Endothelial cell of umbilical vein (primary cell): ENCODE results near the gene TSSK1B. TPM values are rescaled to one million over a fixed set of nuclear protein-coding genes. Genes with fewer than 3 reads are reported as not detected.

Experiments
- Bru-seq: library from RNA; stranded (reverse); fragments of 400-500 nt; gene quantifications from one replicate; lab custom pipeline; 2021; lab: Mats Ljungman, UMichigan
- BruChase-seq, 2 experiments: library from RNA; stranded (reverse); fragments of 400-500 nt; gene quantifications; one replicate each; lab custom pipeline; 2021; lab: Mats Ljungman, UMichigan
- BruUV-seq: library from RNA; stranded (reverse); fragments of 400-500 nt; replicated peaks from 2 replicates; lab custom pipeline; 2021; lab: Mats Ljungman, UMichigan
- CTCF ChIA-PET: fragments of 300-600, 350-600 bp; sonication (Branson Sonifier 250); formaldehyde crosslinking; loops from one replicate; lab custom pipeline; 2021; ENCODE audit warnings: antibody characterized with exemption, inconsistent platforms; lab: Charles Lee
- POLR2A ChIA-PET: fragments of 300-600, 350-600 bp; sonication (Branson Sonifier 250); formaldehyde crosslinking; loops from one replicate; lab custom pipeline; 2021; ENCODE audit warnings: antibody characterized with exemption, inconsistent platforms; lab: Charles Lee
- DNase-seq: peaks from one replicate; pipeline ENCODE4 v3.0.0-alpha.2; 2011; ENCODE audit warnings: low read depth, low spot score
- FAIRE-seq: peaks from 2 replicates; lab custom pipeline; 2011; peaks lifted over from hg19 to GRCh38; lab: Jason Lieb, UNC
- H2AFZ ChIP-seq: 2 replicates; pipeline ENCODE4 v1.6.0; 2012; ENCODE audit warnings: low read depth, low read length, control low read depth, inconsistent platforms
- H3K27ac ChIP-seq: 2 replicates; pipeline ENCODE4 v1.5.1; 2011; ENCODE audit warnings: low read depth, mild to moderate bottlenecking, control low read depth, low read length, moderate library complexity; ENCODE audit not compliant: insufficient read depth
- H3K27me3 ChIP-seq, 2 experiments: 2 replicates each; pipeline versions ENCODE4 v1.6.0 to v1.6.1; 2011; ENCODE audit warnings: low read length in 2 of 2, mixed read lengths in 1 of 2; ENCODE audit not compliant: control insufficient read depth in 2 of 2, insufficient read depth in 2 of 2
- H3K36me3 ChIP-seq, 2 experiments: 2 replicates in 1 of 2; 3 replicates in 1 of 2; pipeline ENCODE4 v1.5.1; 2011; ENCODE audit warnings: low read length in 2 of 2, mild to moderate bottlenecking in 1 of 2, moderate library complexity in 1 of 2; ENCODE audit not compliant: control insufficient read depth in 2 of 2, insufficient read depth in 2 of 2; ENCODE audit errors: extremely low read depth in 1 of 2
- H3K4me1 ChIP-seq: 3 replicates; pipeline ENCODE4 v1.5.1; 2011; ENCODE audit warnings: mild to moderate bottlenecking, low read length; ENCODE audit not compliant: control insufficient read depth, insufficient read depth; ENCODE audit errors: extremely low read depth
- H3K4me2 ChIP-seq: 2 replicates; pipeline ENCODE4 v1.6.1; 2011; ENCODE audit warnings: low read length, control low read depth, mixed read lengths; ENCODE audit not compliant: insufficient read depth
- H3K4me3 ChIP-seq, 3 experiments: fragments of 200-600 bp in 1 of 3; sonication (generic), shearing (Covaris generic) in 1 of 3; replicated peaks in 1 of 3; 2 replicates each; pipeline ENCODE4 v1.5.1; 2011 to 2016; ENCODE audit warnings: control low read depth in 3 of 3, low read length in 3 of 3, mild to moderate bottlenecking in 2 of 3, inconsistent platforms in 1 of 3, low read depth in 1 of 3, moderate library complexity in 1 of 3; ENCODE audit not compliant: insufficient read depth in 1 of 3
- H3K79me2 ChIP-seq: 2 replicates; pipeline ENCODE4 v1.6.0; 2012; ENCODE audit warnings: low read length, inconsistent platforms; ENCODE audit not compliant: control insufficient read depth, insufficient read depth
- H3K9ac ChIP-seq: replicated peaks from 2 replicates; pipeline ENCODE3; 2011; ENCODE audit warnings: low read length, control low read depth; ENCODE audit not compliant: insufficient read depth; ENCODE audit errors: extremely low read depth
- H3K9me1 ChIP-seq: replicated peaks from 3 replicates; pipeline ENCODE4 v1.6.0; 2011; ENCODE audit warnings: mild to moderate bottlenecking, low read length; ENCODE audit not compliant: control insufficient read depth, insufficient read depth; ENCODE audit errors: extremely low read depth
- H3K9me3 ChIP-seq: replicated peaks from 2 replicates; pipeline ENCODE4 v1.5.1; 2012; ENCODE audit warnings: low read length, inconsistent platforms; ENCODE audit not compliant: control insufficient read depth, insufficient read depth
- H4K20me1 ChIP-seq: replicated peaks from 2 replicates; pipeline ENCODE3; 2011; ENCODE audit warnings: mild to moderate bottlenecking, low read length; ENCODE audit not compliant: control insufficient read depth, insufficient read depth; ENCODE audit errors: extremely low read depth
- EZH2 ChIP-seq: IDR thresholded peaks from 2 replicates; pipeline ENCODE4 v1.6.1; 2012; ENCODE audit warnings: borderline replicate concordance, low read depth, mild to moderate bottlenecking, moderate library complexity, low read length, inconsistent platforms; ENCODE audit not compliant: severe bottlenecking
- FOS ChIP-seq: IDR thresholded peaks from 2 replicates; pipeline ENCODE4 v1.6.1; 2011; ENCODE audit warnings: mild to moderate bottlenecking, low read length, moderate library complexity, borderline replicate concordance; ENCODE audit not compliant: insufficient read depth
- GATA2 ChIP-seq: IDR thresholded peaks from 2 replicates; pipeline ENCODE4 v1.7.0; 2011; ENCODE audit warnings: low read depth, mild to moderate bottlenecking, moderate library complexity, mixed read lengths, low read length; ENCODE audit not compliant: insufficient read length, insufficient read depth
- JUN ChIP-seq: IDR thresholded peaks from 2 replicates; pipeline ENCODE4 v1.6.1; 2011; ENCODE audit warnings: borderline replicate concordance, low read depth; ENCODE audit not compliant: insufficient read length, insufficient read depth
- MYC ChIP-seq: IDR thresholded peaks from one replicate; pipeline ENCODE4 v1.6.1; 2011; ENCODE audit warnings: mild to moderate bottlenecking, low read depth, low read length
- POLR2A ChIP-seq: IDR thresholded peaks from 2 replicates; pipeline ENCODE4 v1.6.1; 2012; ENCODE audit warnings: low read depth, mild to moderate bottlenecking, control low read depth, low read length
- POLR2AphosphoS5 ChIP-seq: IDR thresholded peaks from 2 replicates; pipeline ENCODE4 v1.6.1; 2012; ENCODE audit warnings: low read depth, mild to moderate bottlenecking, control low read depth, low read length, moderate library complexity; ENCODE audit not compliant: insufficient read depth
- dilution Hi-C: fragments of 300-500 bp; cut with MboI; formaldehyde crosslinking; loops from one replicate; pipeline ENCODE4 v1.15.0; 2019; ENCODE audit warnings: low sequenced_read_pairs; ENCODE audit not compliant: extremely low pct_ligation_motif_present
- intact Hi-C: fragments of 100-400 bp; cut with micrococcal nuclease; formaldehyde crosslinking; loops from one replicate; pipeline ENCODE4 v1.10.0; 2022
- long read RNA-seq: library from polyadenylated mRNA; stranded (forward); transcript quantifications from one replicate; pipeline ENCODE4 v2.0.0, GENCODE V29; 2021
- polyA minus RNA-seq, 3 experiments: library from RNA; depleted of rRNA, polyadenylated mRNA; stranded (reverse); fragments of >200 nt; gene quantifications; 1 replicate in 1 of 3; 2 replicates in 2 of 3; pipeline ENCODE4 v1.2.3, GENCODE V29; 2011
- polyA plus RNA-seq, 4 experiments: library from polyadenylated mRNA; depleted of rRNA in 3 of 4; stranded (reverse) in 3 of 4; unstranded in 1 of 4; fragments of >200 nt; gene quantifications; 2 replicates each; pipeline versions ENCODE4 v1.2.1 to v1.2.3, GENCODE V29; 2011 to 2012; ENCODE audit warnings: missing spikeins in 1 of 4
- total RNA-seq: library from RNA; stranded (reverse); gene quantifications from 2 replicates; pipeline ENCODE4 v1.2.3, GENCODE V29; 2021
- TF ChIP-seq, protein P1 (sequence below), 2 donors: IDR thresholded peaks; 1 replicate in 1 of 2; 2 replicates in 1 of 2; pipeline ENCODE4 v1.5.1; 2011; ENCODE audit warnings: low read length in 2 of 2, mild to moderate bottlenecking in 2 of 2, moderate library complexity in 2 of 2, control low read depth in 1 of 2, inconsistent platforms in 1 of 2, low read depth in 1 of 2; ENCODE audit not compliant: insufficient read depth in 1 of 2; ENCODE audit errors: extremely low read depth in 1 of 2
- TF ChIP-seq, protein P2 (sequence below): IDR thresholded peaks from 2 replicates; pipeline ENCODE4 v1.6.1; 2011; ENCODE audit not compliant: insufficient read depth, insufficient read length

The TSSK1B gene
- total RNA-seq (0.12 TPM in 1 of 2 replicates, not detected in the other), polyA plus RNA-seq (0.03 TPM in 1 of 2 replicates, not detected in the other), polyA minus RNA-seq (0.17 and 0.25 TPM in 2 replicates), Bru-seq, nascent RNA (percentile 19 among the genes with signal in this experiment), BruChase-seq, experiment 1, labeled RNA remaining after a 6-hour chase (percentile 28 among the genes with signal in this experiment), BruChase-seq, experiment 2, labeled RNA remaining after a 2-hour chase (percentile 28 among the genes with signal in this experiment)
- 0.03 TPM in 2 replicates for polyA plus RNA-seq (2011; cell fraction: cytosol; rRNA removed)
- 0.25 and 0.60 TPM in 2 replicates for polyA plus RNA-seq (2011; cell fraction: nucleus; rRNA removed)
- polyA plus RNA-seq (2012) = 0.07 TPM in 1 of 2 replicates, not detected in the other
- not detected for polyA minus RNA-seq (2011; cell fraction: cytosol; rRNA and poly(A)+ RNA removed)
- polyA minus RNA-seq (2011; cell fraction: nucleus; rRNA and poly(A)+ RNA removed) = 0.67 and 1.8 TPM in 2 replicates
- long read RNA-seq = 0 reads

- dilution Hi-C loops = no loop called here
- CTCF ChIA-PET = no interaction called here
- no peak for TF ChIP-seq FOS
- TF ChIP-seq POLR2A = no peak
- TF ChIP-seq GATA2 = no peak
- TF ChIP-seq JUN = no peak
- no peak for TF ChIP-seq POLR2AphosphoS5
- TF ChIP-seq MYC = no peak
- TF ChIP-seq, protein P1, sequence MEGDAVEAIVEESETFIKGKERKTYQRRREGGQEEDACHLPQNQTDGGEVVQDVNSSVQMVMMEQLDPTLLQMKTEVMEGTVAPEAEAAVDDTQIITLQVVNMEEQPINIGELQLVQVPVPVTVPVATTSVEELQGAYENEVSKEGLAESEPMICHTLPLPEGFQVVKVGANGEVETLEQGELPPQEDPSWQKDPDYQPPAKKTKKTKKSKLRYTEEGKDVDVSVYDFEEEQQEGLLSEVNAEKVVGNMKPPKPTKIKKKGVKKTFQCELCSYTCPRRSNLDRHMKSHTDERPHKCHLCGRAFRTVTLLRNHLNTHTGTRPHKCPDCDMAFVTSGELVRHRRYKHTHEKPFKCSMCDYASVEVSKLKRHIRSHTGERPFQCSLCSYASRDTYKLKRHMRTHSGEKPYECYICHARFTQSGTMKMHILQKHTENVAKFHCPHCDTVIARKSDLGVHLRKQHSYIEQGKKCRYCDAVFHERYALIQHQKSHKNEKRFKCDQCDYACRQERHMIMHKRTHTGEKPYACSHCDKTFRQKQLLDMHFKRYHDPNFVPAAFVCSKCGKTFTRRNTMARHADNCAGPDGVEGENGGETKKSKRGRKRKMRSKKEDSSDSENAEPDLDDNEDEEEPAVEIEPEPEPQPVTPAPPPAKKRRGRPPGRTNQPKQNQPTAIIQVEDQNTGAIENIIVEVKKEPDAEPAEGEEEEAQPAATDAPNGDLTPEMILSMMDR (IDR thresholded peaks at IDR 0.05; ENCODE audit: extremely low read depth in 1 of 2, insufficient read depth in 1 of 2, low read depth in 1 of 2, low read length in 2 of 2) = no peak
- TF ChIP-seq EZH2 = no peak
- TF ChIP-seq, protein P2, sequence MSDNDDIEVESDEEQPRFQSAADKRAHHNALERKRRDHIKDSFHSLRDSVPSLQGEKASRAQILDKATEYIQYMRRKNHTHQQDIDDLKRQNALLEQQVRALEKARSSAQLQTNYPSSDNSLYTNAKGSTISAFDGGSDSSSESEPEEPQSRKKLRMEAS = no peak
These were observed at the start of gene TSSK1B for GRCh38 chr5:113434889-113435288. Gene TSSK1B (minus strand): TSS chr5:113434989. CDS start chr5:113434839, 150 bp downstream.

More at GRCh38 chr5:113434889-113435288, at the start of gene TSSK1B:
- Histone ChIP-seq H3K9me1 (no peaks in the 10 kb centered on the region), H3K9ac (no peak within 1 kb of the TSS), H3K4me2 (no peak within 1 kb of the TSS), H3K27me3 (peaks cover 0 to 2% of the 10 kb centered on the region in 2 experiments), H3K36me3 (no peaks in the 10 kb centered on the region), H3K79me2 (no peaks in the 10 kb centered on the region), H4K20me1 (no peaks in the 10 kb centered on the region), H3K27ac (no peak within 1 kb of the TSS), H3K9me3 (no peaks in the 10 kb centered on the region), H3K4me3 (no peak within 1 kb of the TSS), H2AFZ (no peak within 1 kb of the TSS), H3K4me1 (no peaks in the 10 kb centered on the region)
- DNase-seq = no peak
- intact Hi-C loops = no loop called here
- POLR2A ChIA-PET = no interaction called here
- BruUV-seq = no TSS peak
- FAIRE-seq = no peak
